Activated naive CD4-positive, alpha-beta T cell treated with Interleukin-2 at 50 U/mL for 16 hours (primary cell): Measurements from ENCODE around the gene MDP1.

Source experiments
- DNase-seq: peaks from one replicate; pipeline ENCODE4 v3.0.0-alpha.2; 2020

The MDP1 gene

GRCh38 chr14:24179294-24179960 lies 36.4 kb downstream of the MDP1 start:
- DNase-seq = no peak

DNA sequence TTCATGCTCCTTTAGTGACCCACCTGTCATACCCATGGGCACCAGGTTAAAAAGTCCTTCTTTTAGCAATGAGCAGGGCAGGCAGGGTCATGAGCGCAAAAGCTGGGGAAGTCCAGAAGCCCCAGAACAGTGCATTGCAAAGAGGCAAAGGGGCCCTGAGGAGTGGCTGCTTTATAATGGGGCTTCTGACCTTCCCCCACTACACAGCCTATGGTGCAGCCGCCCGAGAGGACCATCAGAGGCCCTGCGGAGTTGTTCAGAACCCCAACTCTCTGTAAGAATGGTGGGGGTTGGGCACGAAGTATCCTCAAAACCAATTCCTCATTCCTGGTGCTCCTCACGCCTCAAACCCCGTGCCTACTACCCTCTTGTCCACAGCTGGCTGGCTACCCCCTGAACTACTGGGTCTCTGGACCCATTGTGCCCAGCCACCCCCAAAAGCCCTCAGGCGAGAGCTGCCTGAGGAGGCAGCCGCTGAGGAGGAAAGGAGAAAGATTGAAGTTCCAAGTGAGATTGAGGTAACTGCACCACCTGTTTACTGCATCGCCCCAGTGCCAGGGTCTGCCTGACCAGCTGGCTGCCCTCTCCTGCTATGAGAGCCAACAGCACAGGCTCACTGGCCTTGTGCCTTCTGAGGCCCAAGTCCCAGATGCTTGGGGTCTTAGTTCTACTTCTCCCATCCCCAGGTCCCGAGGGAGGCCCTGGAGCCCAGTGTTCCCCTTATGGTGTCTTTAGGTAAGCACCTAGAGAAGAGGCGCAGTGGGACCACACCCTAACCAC lies 37.3 kb downstream of the MDP1 start:
- no peak for DNase-seq

DNA sequence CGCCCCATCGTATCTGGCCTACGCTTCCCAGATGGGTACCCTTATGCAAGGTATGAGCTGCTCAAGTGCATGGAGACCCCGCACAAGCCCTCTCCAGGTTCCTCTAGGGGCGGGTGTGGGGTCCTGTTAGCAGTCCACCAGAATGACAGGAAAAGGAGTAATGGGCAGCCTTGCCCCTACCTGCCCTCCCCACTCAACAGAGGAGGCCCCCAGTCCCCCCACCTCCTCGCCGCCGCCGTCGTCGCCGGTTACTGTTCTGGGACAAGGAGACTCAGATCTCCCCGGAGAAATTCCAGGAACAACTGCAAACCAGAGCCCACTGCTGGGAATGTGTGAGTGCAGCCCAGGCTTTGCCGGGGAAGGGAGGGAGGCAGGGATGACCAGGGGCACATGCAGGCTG lies 38.0 kb downstream of the MDP1 start:
- DNase-seq = no peak

DNA sequence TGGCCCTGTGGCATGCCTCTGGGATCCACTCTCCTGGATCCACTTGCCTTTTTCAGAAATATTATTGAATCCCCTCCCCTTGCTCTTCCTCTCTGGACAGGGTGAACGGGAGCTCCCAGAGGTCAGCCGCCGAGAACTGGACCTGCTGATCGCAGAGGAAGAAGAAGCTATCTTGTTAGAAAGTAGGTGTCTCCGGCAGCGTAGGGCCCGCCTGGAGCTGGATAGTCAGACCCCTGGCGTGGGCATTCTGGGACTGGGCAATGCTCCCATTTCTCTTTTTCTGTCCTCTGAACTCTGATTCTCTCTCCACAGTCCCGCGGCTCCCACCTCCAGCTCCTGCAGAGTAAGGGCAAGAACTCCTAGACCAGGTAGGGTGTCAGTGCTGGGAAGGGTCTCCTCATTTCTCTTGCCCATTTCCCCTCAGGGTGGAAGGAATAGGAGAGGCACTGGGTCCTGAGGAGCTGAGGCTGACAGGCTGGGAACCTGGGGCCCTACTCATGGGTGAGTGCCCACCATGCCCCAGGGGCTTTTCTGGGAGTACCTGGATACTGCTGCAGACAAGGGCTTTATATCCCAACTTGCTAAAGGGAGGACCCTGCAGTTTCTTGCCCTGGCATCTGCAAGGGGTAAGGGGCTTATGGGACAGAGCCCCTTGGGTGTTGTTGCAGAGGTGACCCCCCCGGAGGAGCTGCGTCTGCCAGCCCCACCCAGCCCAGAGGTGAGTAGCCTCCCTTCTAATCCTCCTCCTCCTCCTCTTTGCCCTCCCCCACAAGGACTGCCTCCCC lies 38.6 kb downstream of the MDP1 start:
- no peak for DNase-seq

DNA sequence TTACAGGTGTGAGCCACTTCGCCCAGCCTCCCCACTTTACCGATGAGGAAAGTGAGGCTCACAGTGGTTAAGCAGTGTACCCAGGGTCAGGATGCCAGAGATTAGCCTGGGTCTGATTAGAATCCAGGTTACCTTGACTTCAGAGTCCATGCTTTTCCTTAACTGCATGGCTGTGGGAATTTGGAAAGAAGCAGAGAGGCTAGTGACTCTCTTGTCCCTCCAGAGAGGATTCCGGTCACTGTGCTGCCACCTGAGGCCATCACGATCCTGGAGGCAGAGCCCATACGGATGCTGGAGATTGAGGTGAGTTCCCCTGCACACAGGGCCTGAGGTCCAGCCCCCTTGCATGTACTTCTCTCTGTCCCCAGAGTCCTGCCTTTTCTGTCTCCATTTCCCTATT lies 39.3 kb downstream of the MDP1 start:
- no peak for DNase-seq

DNA sequence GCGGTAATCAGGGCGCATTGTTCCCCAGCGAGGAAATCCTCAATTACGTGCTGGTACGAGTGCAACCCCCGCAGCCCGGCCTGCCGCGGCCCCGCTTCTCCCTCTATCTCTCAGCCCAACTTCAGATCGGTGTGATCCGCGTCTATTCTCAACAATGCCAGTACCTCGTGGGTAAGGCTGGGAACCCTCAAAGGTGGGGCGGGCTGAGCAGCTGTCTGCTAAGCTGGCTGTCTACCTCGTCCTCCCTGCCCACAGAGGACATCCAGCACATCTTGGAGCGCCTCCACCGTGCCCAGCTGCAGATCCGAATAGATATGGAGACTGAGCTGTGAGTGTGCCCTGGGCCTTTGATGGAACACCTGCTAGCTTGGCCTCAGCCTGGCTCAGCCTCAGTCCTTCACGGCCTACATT lies 43.0 kb downstream of the MDP1 start:
- no peak for DNase-seq

GRCh38 chr14:24172261-24172860 lies 43.5 kb downstream of the MDP1 start:
- DNase-seq = no peak

- peak; percentile 67 for DNase-seq
Measured at GRCh38 chr14:24171422-24172260, 44.2 kb downstream of the MDP1 start, which contains the start of gene REC8. Gene REC8 (plus strand): TSS chr14:24172080. CDS start chr14:24172553, 473 bp downstream.

DNA sequence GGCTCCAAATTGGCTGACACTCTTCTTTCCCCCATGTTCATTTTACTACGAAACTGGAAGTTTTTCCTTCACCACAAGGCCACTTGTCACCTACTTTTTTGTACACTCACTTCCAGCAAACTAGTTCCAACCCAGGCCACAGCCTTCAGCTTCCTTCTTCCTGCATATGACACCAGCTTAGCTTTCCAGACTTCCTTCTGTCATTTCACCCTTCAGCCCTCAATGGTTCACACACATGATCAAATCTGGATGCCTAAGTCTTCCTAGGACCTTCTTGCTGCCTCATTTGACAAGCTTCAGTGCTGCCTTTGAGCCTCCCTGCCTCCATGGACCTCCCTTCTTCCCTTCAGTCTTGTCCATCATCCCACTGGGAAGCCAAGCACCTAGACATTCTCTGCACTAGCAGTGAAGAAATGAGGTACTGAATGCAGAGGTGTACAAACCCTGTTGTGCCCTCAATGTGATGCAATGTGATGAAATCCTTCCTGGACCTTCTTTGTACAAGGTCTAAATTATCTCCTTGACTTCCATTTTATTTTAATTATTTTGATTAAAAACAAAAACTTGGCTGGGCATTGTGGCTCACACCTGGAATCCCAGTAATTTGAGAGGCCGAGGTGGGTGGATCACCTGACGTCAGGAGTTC lies 48.3 kb downstream of the MDP1 start:
- no peak for DNase-seq

DNA sequence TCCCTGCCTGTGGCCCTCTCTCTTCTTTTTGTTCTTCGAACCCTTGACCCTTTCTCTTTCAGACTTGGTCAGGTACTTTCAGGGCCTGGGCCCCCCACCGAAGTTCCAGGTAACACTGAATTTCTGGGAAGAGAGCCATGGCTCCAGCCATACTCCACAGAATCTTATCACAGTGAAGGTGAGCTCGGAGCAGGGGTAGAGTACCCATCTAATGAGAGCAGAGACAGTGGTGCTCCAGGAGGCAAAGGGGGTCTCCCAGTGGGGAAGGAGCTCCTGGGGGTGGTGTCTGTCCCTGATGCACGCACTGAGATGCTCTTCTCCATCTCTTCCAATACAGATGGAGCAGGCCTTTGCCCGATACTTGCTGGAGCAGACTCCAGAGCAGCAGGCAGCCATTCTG lies 50.1 kb downstream of the MDP1 start:
- DNase-seq = no peak

GRCh38 chr14:24164518-24164991 lies 51.3 kb downstream of the MDP1 start:
- DNase-seq = no peak
